ENCODE measurements around the gene CDH13.

- TF ChIP-seq RAD21 (IDR thresholded peaks at IDR 0.05 in 1 of 2, conservative IDR thresholded peaks at IDR 0.05 in 1 of 2; ENCODE audit: low read depth in 2 of 2, low read length in 2 of 2): no peak
- no peak for TF ChIP-seq CTCF (IDR thresholded peaks at IDR 0.05; ENCODE audit: control extremely low read depth in 1 of 3, insufficient read depth in 1 of 3, low read depth in 1 of 3, low read length in 3 of 3)
- no peak for TF ChIP-seq POLR2A (IDR thresholded peaks at IDR 0.05; ENCODE audit: control extremely low read depth in 1 of 2, low read depth in 2 of 2, low read length in 2 of 2)
- no peak for TF ChIP-seq MAFK (IDR thresholded peaks at IDR 0.05; ENCODE audit: low read depth, low read length)
- no peak for TF ChIP-seq SRF (IDR thresholded peaks at IDR 0.05; ENCODE audit: low read depth, low read length)
- TF ChIP-seq TBP (IDR thresholded peaks at IDR 0.05; ENCODE audit: low read depth, low read length): no peak
- no peak for TF ChIP-seq EZH2 (IDR thresholded peaks at IDR 0.05; ENCODE audit: low read depth, low read length, severe bottlenecking)
- TF ChIP-seq ZNF274 (IDR thresholded peaks at IDR 0.05; ENCODE audit: borderline replicate concordance, extremely low read depth, low read length): no peak
Observed at GRCh38 chr16:83619381-83620150, 992.8 kb downstream of the CDH13 start.
